ENCODE results near the gene LRBA. TPM values are rescaled to one million over a fixed set of nuclear protein-coding genes. Genes with fewer than 3 reads are reported as not detected.
A peak's percentile ranks its signal among the peaks of the same experiment; 100 is the strongest.

The LRBA gene
- total RNA-seq, 1 experiment from 2014 or later, result 69.1 TPM

GRCh38 chr4:150264595-150265161 lies 750.4 kb downstream of the LRBA start:
- ChIA-PET POLR2A (no interaction called here), CTCF (no interaction called here)
- ATAC-seq, result no peak
- Mint-ChIP-seq H3K4me3 (no peak overlapping the region), H3K27me3 (ENCODE audit: low read depth) (no peaks in the 10 kb centered on the region), H3K27ac (no peak overlapping the region), H3K4me1 (peaks cover 17% of the 10 kb centered on the region), H3K36me3 (0 out of 2 replicates have a peak, but pooled peaks cover under 1% of the 10 kb centered on the region), H3K9me3 (no peaks in the 10 kb centered on the region)
- TF ChIP-seq ZBTB21 (CRISPR knock-in tag; IDR thresholded peaks at IDR 0.05; ENCODE audit: borderline replicate concordance) (no peak), ATF3 (CRISPR knock-in tag; conservative IDR thresholded peaks at IDR 0.05) (no peak), ETV6 (CRISPR knock-in tag; IDR thresholded peaks at IDR 0.05) (no peak)
- DNase-seq (ENCODE audit: low spot score), result no peak

- POLR2A ChIA-PET, result no interaction called here
Observed at GRCh38 chr4:150262611-150263010, 752.5 kb downstream of the LRBA start.

GRCh38 chr4:150261571-150261970 lies 753.5 kb downstream of the LRBA start:
- DNase-seq (ENCODE audit: low spot score) (no peak), ATAC-seq (no peak)
- Mint-ChIP-seq H3K4me1 (peaks cover 42% of the 10 kb centered on the region), H3K36me3 (no peaks in the 10 kb centered on the region), H3K27ac (0 out of 2 replicates have a peak overlapping the region, but pooled peaks have one; percentile 25), H3K9me3 (no peaks in the 10 kb centered on the region), H3K4me3 (no peak overlapping the region), H3K27me3 (ENCODE audit: low read depth) (no peaks in the 10 kb centered on the region)
- ChIA-PET POLR2A (interaction anchor here (0.8 kb wide), 1 partner anchor 19 kb away, joined by 4 read pairs; no protein-coding TSS in a partner anchor), CTCF (no interaction called here)
- TF ChIP-seq NFE2L1 (CRISPR knock-in tag; IDR thresholded peaks at IDR 0.05), result no peak

More at GRCh38 chr4:150262611-150263010, 752.5 kb downstream of the LRBA start:
- DNase-seq (ENCODE audit: low spot score), result no peak
- H3K27ac Mint-ChIP-seq, result no peak overlapping the region
- TF ChIP-seq FOXP1 (CRISPR knock-in tag; IDR thresholded peaks at IDR 0.05; ENCODE audit: borderline replicate concordance) (no peak), NFATC4 (CRISPR knock-in tag; IDR thresholded peaks at IDR 0.05) (no peak), USF2 (CRISPR knock-in tag; IDR thresholded peaks at IDR 0.05) (no peak), PREB (CRISPR knock-in tag; IDR thresholded peaks at IDR 0.05; ENCODE audit: borderline replicate concordance) (no peak), ZNF416 (CRISPR knock-in tag; IDR thresholded peaks at IDR 0.05) (no peak), SMAD4 (CRISPR knock-in tag; IDR thresholded peaks at IDR 0.05) (no peak), RELA (CRISPR knock-in tag; IDR thresholded peaks at IDR 0.05; ENCODE audit: borderline replicate concordance) (no peak), ZNF396 (CRISPR knock-in tag; IDR thresholded peaks at IDR 0.05; ENCODE audit: borderline replicate concordance) (no peak), USF1 (CRISPR knock-in tag; IDR thresholded peaks at IDR 0.05) (no peak), AR (CRISPR knock-in tag; IDR thresholded peaks at IDR 0.05) (no peak)
- no peak overlapping the region for H3K4me3 Mint-ChIP-seq
- no peaks in the 10 kb centered on the region for H3K27me3 Mint-ChIP-seq (ENCODE audit: low read depth)
- no peaks in the 10 kb centered on the region for H3K36me3 Mint-ChIP-seq
- peaks cover 32% of the 10 kb centered on the region for H3K4me1 Mint-ChIP-seq
- ATAC-seq, result no peak
- CTCF ChIA-PET, result no interaction called here
- H3K9me3 Mint-ChIP-seq, result no peaks in the 10 kb centered on the region
